Tibial nerve (tissue), 4 donors: ENCODE data around the gene SPATA13.

Source experiments
- CTCF ChIP-seq, 5 experiments: fragments of 200-600 bp in 3 of 5; fragments of 450-650 bp in 2 of 5; sonication (generic) in 3 of 5; IDR thresholded peaks; one replicate each; pipeline ENCODE4 v1.5.1; 2016 to 2019; ENCODE audit warnings: antibody characterized with exemption in 5 of 5, mild to moderate bottlenecking in 3 of 5, moderate library complexity in 2 of 5
- EP300 ChIP-seq, 2 donors: sonication (generic); formaldehyde crosslinking; IDR thresholded peaks; one replicate each; pipeline ENCODE4 v1.6.1; 2017; ENCODE audit warnings: antibody characterized with exemption in 2 of 2, mild to moderate bottlenecking in 1 of 2
- POLR2A ChIP-seq, 2 donors: fragments of 450-650 bp; IDR thresholded peaks; one replicate each; pipeline ENCODE4 v1.6.1; 2017; ENCODE audit warnings: antibody characterized with exemption in 2 of 2, mild to moderate bottlenecking in 2 of 2, moderate library complexity in 2 of 2

GRCh38 chr13:24280720-24281119, 120.2 kb downstream of the SPATA13 start:
- TF ChIP-seq CTCF (IDR thresholded peaks at IDR 0.05) (no peak), EP300 (IDR thresholded peaks at IDR 0.05) (no peak), POLR2A (IDR thresholded peaks at IDR 0.05) (no peak)
